ENCODE measurements around the gene ATP8B4. TPM values are rescaled to one million over a fixed set of nuclear protein-coding genes. Genes with fewer than 3 reads are reported as not detected.

Gene ATP8B4
- total RNA-seq, 1 donor from 2014 or later, result 15.1 TPM

DNA sequence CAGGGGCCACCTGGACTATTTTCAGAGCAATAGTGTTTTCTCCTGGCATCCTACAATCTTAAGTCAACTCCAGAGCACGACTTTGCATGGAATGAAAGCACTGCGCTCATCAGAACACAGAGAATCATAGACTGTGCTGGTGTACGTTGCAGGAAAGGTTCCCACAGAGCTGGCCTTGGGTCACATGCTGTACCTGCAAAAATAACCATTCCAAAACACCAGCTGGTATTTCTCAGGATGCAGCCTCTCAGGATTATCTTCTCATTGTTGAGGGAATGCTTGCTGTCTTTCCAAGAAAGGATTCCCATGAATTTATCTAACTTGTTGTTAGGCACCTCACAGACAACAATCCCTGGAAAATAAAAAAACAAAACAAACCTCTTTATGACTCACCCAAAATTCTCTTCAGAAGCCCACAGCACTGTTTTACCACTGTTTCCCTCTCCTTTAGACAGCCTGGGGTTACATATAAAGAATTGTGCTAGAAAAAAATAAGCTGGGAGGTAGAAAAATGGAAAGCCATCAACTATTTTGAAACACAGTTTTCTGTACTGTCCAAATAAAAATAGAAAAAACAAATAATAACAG lies 131.7 kb downstream of the ATP8B4 start:
- TF ChIP-seq, protein P1, sequence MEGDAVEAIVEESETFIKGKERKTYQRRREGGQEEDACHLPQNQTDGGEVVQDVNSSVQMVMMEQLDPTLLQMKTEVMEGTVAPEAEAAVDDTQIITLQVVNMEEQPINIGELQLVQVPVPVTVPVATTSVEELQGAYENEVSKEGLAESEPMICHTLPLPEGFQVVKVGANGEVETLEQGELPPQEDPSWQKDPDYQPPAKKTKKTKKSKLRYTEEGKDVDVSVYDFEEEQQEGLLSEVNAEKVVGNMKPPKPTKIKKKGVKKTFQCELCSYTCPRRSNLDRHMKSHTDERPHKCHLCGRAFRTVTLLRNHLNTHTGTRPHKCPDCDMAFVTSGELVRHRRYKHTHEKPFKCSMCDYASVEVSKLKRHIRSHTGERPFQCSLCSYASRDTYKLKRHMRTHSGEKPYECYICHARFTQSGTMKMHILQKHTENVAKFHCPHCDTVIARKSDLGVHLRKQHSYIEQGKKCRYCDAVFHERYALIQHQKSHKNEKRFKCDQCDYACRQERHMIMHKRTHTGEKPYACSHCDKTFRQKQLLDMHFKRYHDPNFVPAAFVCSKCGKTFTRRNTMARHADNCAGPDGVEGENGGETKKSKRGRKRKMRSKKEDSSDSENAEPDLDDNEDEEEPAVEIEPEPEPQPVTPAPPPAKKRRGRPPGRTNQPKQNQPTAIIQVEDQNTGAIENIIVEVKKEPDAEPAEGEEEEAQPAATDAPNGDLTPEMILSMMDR (IDR thresholded peaks at IDR 0.05), result no peak
- DNase-seq (ENCODE audit: low spot score in 2 of 2), result no peak
- Histone ChIP-seq H3K4me3 (no peak overlapping the region), H3K9me3 (no peaks in the 10 kb centered on the region), H3K27ac (peak overlapping the region; percentile 21 to 28), H3K36me3 (no peaks in the 10 kb centered on the region), H3K4me1 (peaks cover 3 to 25% of the 10 kb centered on the region in 2 donors), H3K27me3 (no peaks in the 10 kb centered on the region)
- intact Hi-C loops (cut with DNase I), result no loop called here

DNA sequence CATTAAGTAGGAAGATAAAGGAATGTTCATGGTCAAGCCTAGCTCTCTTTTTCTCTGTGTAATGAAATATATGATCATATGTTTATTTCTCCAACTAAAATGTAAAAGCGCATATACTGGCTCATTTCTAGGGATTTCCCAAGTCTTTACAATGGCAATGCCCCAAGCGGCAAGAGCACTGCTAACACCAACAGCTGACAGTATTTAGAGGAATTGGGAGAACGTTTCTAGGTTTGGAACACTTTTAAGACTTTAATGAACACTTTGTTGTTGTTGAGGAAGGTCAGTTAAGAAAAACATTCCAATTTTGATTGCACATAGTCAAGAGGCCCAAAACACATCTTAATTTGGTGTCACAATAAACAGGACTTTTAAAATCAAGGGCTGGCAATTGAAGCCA lies 132.7 kb downstream of the ATP8B4 start:
- H3K27ac ChIP-seq, result peak overlapping the region in 1 of 2 donors; percentile 9
- H3K4me3 ChIP-seq, result no peak overlapping the region
- no peaks in the 10 kb centered on the region for H3K9me3 ChIP-seq
- intact Hi-C loops (cut with DNase I), result no loop called here
- TF ChIP-seq, protein P1 (IDR thresholded peaks at IDR 0.05), result no peak
- H3K27me3 ChIP-seq, result no peaks in the 10 kb centered on the region
- H3K4me1 ChIP-seq, result peaks cover 3 to 22% of the 10 kb centered on the region in 2 donors
- no peaks in the 10 kb centered on the region for H3K36me3 ChIP-seq
- no peak for DNase-seq (ENCODE audit: low spot score in 2 of 2)

DNA sequence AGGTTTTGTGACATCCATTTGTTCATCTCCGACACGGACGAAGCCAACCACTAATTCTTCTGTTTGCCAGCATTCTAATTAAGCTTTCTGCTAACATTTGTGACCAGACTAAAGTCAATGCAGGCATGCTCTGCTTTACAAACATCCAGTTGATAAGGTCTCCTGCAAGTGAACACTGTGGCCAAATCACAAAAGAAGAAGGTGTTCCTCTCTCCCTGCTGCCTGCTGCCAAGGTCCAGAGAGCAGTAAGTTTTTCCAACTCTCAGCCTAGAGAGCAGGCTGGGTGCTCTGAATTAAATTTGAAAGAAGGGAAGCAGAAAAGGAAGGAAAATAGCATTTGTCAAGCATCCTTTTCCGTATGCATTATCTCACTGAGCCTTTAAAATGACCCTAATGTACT lies 133.6 kb downstream of the ATP8B4 start:
- TF ChIP-seq, protein P1 (IDR thresholded peaks at IDR 0.05), result no peak
- Histone ChIP-seq H3K27ac (no peak overlapping the region), H3K27me3 (no peaks in the 10 kb centered on the region), H3K9me3 (no peaks in the 10 kb centered on the region), H3K4me3 (no peak overlapping the region), H3K36me3 (no peaks in the 10 kb centered on the region), H3K4me1 (peaks cover 3 to 22% of the 10 kb centered on the region in 2 donors)
- intact Hi-C loops (cut with DNase I), result no loop called here
- DNase-seq (ENCODE audit: low spot score in 2 of 2), result no peak

DNA sequence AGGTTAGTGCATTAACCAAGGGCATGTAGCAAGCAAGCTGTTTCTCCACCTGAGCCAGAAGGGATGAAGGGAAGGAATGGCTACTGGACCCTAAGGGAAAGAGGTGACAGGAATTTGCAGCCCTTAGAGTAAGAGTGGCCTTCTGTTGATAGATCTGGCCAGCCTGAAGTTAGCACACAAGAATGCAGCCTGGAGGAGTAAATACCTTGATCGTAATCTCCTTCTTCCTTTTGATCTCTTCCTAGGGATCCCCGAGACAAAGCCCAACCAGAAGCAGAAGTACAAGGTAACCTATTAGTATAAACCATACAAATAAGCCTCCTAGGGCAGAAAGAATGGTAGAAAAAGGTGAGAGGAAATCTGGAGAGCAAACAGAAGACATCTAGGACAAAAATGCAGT lies 134.6 kb downstream of the ATP8B4 start:
- intact Hi-C loops (cut with DNase I), result no loop called here
- Histone ChIP-seq H3K9me3 (no peaks in the 10 kb centered on the region), H3K4me1 (peaks cover 3 to 17% of the 10 kb centered on the region in 2 donors), H3K4me3 (no peak overlapping the region), H3K27me3 (no peaks in the 10 kb centered on the region), H3K36me3 (no peaks in the 10 kb centered on the region), H3K27ac (no peak overlapping the region)
- DNase-seq (ENCODE audit: low spot score in 2 of 2), result no peak
- TF ChIP-seq, protein P1 (IDR thresholded peaks at IDR 0.05), result no peak

DNA sequence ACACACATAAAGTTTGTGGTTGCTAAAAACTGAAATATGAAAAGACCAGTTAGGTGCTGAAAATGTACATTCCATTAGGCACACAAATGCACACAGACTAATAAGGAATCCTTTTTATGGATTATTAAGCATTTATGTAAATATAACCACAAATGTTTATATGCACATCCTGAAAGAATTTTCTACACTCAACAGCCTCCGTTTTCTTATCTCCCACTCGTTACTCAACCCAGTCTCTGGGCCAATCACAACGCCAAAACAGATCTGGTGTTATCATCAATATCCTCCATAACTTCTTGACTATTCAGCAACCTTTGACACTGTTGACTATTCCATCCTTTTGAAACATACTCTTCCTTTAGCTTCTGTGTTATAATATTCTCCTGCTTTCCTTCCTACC lies 136.4 kb downstream of the ATP8B4 start:
- no peak for DNase-seq (ENCODE audit: low spot score in 2 of 2)
- intact Hi-C loops (cut with DNase I), result no loop called here
- H3K4me3 ChIP-seq, result no peak overlapping the region
- no peaks in the 10 kb centered on the region for H3K36me3 ChIP-seq
- H3K4me1 ChIP-seq, result peaks cover 0 to 5% of the 10 kb centered on the region in 2 donors
- TF ChIP-seq, protein P1 (IDR thresholded peaks at IDR 0.05), result no peak
- H3K9me3 ChIP-seq, result no peaks in the 10 kb centered on the region
- H3K27me3 ChIP-seq, result no peaks in the 10 kb centered on the region
- no peak overlapping the region for H3K27ac ChIP-seq
